HG02981 (cell line): Measurements from ENCODE around the gene HEXD.
"Not testable (repeated sequence)": the region's sequence is repeated elsewhere in the genome, so short reads cannot be mapped to it uniquely, and the experiment has no call there.

ENCODE experiments used
- ATAC-seq: cut with Tn5 transposase; IDR thresholded peaks from one replicate; pipeline ENCODE4 v1.9.1; 2021; ENCODE audit warnings: mild to moderate bottlenecking, moderate library complexity; ENCODE audit not compliant: unreplicated experiment

The HEXD gene

DNA sequence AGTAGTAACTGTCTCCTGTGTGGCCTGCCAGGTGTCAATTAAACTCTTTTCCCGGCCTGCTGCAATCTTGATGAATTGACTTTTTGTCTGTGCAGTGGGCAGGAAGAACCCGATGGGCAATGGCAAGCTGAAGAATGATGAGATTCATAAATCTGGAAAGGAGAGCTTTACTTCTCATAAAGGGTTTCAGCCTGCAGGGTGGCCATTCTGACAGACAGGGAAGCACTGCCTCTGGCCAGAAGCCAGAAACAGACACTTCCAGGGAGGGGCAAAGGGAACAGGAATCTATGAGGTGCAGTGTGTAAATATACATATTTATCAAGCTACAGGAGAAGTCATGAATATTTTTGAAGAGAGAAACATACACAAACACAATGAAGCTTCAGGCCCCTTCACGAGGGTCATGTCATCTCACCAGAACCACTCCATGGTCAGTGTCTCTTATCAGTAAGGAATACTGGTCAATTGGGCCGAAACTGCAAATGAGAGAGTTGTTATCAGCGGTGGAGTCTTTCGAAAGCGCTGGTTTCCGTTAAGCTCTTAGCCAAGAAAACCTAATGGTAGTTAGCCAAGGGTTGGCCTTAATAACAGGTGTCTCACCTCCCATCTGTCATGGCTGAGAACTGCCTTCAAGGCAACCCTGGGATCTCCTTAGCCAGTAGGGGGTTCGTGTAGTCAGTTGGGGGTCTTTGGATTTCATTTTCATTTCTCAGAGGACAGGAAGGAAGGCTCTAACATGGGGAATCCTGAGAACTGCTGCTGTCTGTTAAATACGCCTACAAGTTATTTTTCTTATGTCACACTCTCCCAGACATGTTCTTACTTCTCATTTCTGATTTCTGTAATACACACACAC is 39.2 kb downstream of the HEXD start:
- ATAC-seq = no peak

- no peak for ATAC-seq
Observed at GRCh38 chr17:82457929-82458178, 39.7 kb downstream of the HEXD start.

GRCh38 chr17:82458179-82458884 is 40.2 kb downstream of the HEXD start, which contains the start of gene NARF:
Gene NARF (plus strand): TSS chr17:82458741. CDS start chr17:82458804, 63 bp downstream.
- ATAC-seq = peak; percentile 96

- no peak for ATAC-seq
Observed at GRCh38 chr17:82458885-82459424, 40.8 kb downstream of the HEXD start.

DNA sequence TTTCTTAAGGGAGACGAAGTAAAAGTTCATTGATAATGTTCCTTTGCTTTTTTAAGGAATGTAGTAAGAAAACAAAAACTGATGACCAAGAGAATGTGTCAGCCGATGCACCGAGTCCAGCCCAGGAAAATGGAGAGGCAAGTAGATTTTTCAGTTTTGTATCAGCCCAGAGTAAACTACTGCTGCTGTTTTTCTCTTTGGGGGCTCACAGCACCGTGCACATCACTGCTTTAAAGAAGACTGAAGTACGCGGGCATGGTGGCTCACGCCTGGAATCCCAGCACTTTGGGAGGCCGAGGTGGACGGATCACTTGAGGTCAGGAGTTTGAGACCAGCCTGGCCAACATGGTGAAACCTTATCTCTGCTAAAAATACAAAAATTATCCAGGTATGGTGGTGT is 41.8 kb downstream of the HEXD start:
- ATAC-seq = not testable (repeated sequence)

DNA sequence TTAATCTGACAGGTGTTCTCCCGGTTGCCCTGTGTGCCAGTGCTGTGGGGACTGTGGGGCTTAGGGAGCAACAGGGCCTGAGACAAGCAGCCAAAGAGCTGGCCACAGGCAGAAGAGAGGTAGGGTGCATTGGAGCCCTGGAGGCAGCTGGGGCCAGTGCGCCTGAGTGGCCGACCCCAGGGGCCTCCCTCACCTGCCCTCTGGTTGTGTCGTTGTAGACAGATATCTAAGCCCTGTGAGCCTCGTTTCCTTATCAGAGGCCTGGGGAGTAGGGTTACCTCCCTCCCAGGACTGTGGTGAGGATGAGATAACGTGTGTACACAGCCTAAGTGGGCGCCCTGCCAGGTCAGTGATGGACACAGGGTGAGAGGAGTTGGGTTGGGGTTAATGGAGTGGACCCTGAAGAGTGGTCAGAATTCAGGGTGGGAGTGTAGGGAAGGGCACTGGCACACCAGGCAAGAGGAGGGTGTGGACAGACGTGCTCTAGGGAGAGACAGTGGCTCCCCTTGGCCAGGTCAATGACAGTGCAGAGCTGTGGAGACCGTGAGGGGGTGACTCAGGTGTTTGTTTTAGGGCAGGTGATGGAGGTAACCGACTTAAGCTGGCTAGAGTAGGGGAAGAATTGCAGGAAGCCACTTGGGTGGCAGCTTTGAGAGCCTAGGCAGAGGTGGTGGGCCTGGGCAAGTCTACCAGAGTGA is 43.8 kb downstream of the HEXD start:
- ATAC-seq = no peak

GRCh38 chr17:82463391-82463790 is 45.2 kb downstream of the HEXD start:
- ATAC-seq = no peak

DNA sequence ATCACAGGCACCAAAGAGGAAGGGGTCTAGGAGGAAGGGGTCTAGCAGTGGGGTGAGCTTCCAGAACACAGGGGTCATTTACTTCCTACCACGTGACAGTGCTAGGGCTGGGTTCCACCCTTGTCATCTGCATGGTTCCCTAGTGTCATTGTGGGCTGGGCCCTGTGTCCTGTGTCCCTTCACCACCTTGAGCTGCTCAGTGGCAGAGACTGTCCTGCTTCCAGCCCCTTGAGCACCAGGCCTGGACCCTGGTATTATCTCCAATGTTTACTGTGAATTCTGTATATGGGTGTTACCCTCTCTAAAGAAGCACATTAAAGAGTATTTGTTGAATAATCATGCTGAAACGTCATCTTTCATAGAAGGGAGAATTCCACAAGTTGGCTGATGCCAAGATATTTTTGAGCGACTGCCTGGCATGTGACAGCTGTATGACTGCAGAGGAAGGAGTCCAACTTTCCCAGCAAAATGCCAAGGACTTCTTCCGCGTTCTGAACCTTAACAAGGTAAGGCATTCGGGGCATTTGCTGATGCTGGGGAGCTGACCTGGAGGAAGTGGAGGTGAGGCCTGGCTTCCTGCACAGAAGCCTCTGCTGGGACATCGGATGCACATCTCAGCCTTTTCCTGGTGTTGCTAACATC is 45.9 kb downstream of the HEXD start:
- no peak for ATAC-seq

- ATAC-seq = no peak
Observed at GRCh38 chr17:82464567-82464929, 46.4 kb downstream of the HEXD start.

GRCh38 chr17:82465023-82465603 is 47.0 kb downstream of the HEXD start:
- ATAC-seq = no peak

DNA sequence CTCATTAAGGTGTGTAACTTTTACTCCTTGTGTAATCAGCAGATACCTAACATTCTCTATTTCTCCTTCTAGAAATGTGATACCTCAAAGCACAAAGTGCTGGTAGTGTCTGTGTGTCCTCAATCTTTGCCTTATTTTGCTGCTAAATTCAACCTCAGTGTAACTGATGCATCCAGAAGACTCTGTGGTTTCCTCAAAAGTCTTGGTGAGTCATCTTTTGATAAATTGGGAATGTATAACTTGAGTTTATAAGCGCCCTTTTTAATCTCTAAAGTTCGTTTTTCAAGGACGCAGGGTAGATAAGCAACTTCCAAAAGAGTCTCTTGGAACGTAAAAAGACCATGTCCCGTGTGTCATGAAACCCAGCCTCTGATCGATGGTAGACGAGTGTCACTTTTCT is 50.5 kb downstream of the HEXD start:
- ATAC-seq = no peak

- no peak for ATAC-seq
Observed at GRCh38 chr17:82470065-82470464, 51.9 kb downstream of the HEXD start.

DNA sequence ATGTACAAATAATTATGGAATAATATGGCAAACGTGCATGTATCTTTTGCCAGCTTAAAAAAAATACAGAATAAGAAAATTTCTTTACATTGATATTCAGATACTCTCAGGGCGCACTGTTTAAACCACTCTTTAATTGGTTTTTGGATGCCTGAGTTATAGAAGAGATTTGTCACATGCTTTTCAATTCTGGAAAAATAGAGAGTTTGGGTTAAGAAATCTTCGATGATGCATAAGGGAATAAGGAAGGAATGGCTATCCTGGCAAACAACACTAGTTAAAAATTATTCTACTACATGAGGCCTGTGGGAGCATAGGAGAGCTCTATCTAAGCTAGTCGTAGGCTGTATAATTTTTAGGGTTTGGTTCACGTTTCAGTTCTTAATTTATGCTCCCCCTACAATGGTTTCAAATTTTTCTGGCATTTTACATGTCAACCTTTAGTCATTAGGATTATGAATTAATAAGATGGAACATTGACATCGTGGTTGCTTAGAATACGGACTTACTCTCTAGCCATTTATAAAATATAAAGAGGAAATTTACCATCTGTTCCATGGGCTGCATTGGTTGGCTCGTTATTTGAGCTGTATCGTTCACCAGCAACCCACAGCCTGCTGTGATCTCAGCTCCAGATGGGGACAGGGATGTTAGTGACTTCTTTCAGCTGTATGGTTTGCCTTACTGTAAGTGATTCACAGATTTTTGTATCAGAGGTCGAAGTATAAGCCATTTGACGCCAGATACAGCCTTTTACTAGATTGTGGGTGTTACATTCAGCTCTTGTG is 56.3 kb downstream of the HEXD start:
- no peak for ATAC-seq

DNA sequence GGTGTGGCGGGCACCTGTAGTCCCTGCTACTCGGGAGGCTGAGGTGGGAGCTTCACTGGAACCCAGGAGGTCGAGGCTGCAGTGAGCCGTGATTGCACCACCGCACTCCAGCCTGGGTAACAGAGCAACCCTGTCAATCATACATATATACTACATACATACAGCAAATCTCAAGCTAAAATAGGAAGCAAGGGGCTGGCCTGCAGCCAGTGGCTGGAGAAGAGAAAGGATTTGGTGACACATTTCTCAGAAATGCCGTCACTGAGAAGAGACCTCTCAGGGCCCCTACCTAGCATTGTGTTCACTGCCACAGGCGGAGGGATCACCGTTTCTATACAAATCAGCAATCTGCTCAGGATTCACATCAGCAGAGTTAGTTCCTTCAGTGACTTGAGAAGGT is 57.3 kb downstream of the HEXD start:
- no peak for ATAC-seq

- no peak for ATAC-seq
Observed at GRCh38 chr17:82477934-82478333, 59.8 kb downstream of the HEXD start.

- no peak for ATAC-seq
Observed at GRCh38 chr17:82479602-82480001, 61.5 kb downstream of the HEXD start.

- ATAC-seq = no peak
Observed at GRCh38 chr17:82480318-82480717, 62.2 kb downstream of the HEXD start.

DNA sequence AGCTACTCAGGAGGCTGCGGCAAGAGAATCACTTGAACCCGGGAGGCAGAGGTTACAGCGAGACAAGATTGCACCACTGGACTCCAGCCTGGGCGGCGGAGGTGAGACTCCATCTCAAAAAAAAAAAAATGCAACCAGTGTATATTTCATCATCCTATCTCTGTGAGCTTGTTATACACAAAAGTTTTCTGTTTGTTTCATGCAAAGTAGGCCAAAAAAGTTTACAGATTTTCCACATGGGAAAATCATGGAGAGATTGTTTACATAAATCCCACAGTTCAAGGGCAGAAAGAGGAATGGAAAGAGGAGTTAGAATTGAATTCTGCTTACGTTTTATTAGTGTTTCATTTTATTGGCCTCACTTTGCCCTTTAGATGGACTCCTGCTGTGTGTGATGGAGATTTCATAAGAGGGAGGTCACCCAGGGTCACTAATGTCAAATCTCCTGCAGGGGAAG is 65.1 kb downstream of the HEXD start:
- ATAC-seq = no peak

DNA sequence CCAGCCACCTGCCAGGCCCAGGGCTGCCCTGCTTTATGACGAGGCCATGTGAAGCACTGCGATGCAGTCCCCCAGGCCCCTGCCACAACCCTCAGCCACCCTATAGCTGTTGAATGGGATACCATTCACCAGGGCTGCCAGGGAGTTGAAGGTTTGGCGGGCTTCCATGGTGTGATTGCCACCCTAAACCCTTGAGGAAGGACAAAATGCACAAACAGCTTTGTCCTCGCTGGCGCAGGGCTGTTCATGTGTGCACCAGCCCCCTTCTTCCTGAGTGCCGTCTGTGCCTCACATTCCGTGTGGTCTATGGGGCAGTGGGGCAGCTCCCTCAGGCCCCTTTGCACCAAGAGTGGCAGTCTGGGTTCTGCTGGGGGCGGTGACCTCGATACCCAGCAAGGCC is 65.7 kb downstream of the HEXD start:
- no peak for ATAC-seq
